GM23248 (cell line): ENCODE data around the gene SHROOM2. TPM values are rescaled to one million over a fixed set of nuclear protein-coding genes. Genes with fewer than 3 reads are reported as not detected.

Experiments
- DNase-seq: peaks from one replicate; pipeline ENCODE4 v3.0.0-alpha.2; 2015
- H2AFZ ChIP-seq: fragments of 200-600 bp; sonication (generic); 2 replicates; pipeline ENCODE4 v1.6.1; 2016; ENCODE audit warnings: antibody characterized with exemption
- H3F3A ChIP-seq: fragments of 200-600 bp; sonication (generic); 2 replicates; pipeline ENCODE4 v1.6.1; 2016; ENCODE audit warnings: mild to moderate bottlenecking, antibody characterized with exemption, mixed run types; ENCODE audit not compliant: insufficient read depth
- H3K27ac ChIP-seq: fragments of 200-600 bp; sonication (generic); 2 replicates; pipeline ENCODE4 v1.5.1; 2016; ENCODE audit warnings: mild to moderate bottlenecking
- H3K27me3 ChIP-seq: fragments of 200-600 bp; sonication (generic); replicated peaks from 2 replicates; pipeline ENCODE4 v1.6.1; 2016; ENCODE audit warnings: mild to moderate bottlenecking; ENCODE audit not compliant: insufficient read depth
- H3K36me3 ChIP-seq: fragments of 200-600 bp; sonication (generic); 2 replicates; pipeline ENCODE4 v1.6.1; 2016; ENCODE audit warnings: low read depth, mild to moderate bottlenecking
- H3K4me1 ChIP-seq: fragments of 200-600 bp; sonication (generic); 2 replicates; pipeline ENCODE4 v1.6.1; 2016; ENCODE audit warnings: mild to moderate bottlenecking; ENCODE audit not compliant: insufficient read depth
- H3K4me2 ChIP-seq: fragments of 200-600 bp; sonication (generic); one replicate; pipeline ENCODE4 v1.6.1; 2016; ENCODE audit warnings: mild to moderate bottlenecking; ENCODE audit not compliant: unreplicated experiment
- H3K4me3 ChIP-seq: fragments of 200-600 bp; sonication (generic); 2 replicates; pipeline ENCODE4 v1.5.1; 2016; ENCODE audit warnings: mild to moderate bottlenecking
- H3K79me2 ChIP-seq: fragments of 200-600 bp; sonication (generic); 2 replicates; pipeline ENCODE4 v1.6.1; 2016; ENCODE audit warnings: mild to moderate bottlenecking; ENCODE audit not compliant: insufficient read depth
- H3K9ac ChIP-seq: fragments of 200-600 bp; sonication (generic); 2 replicates; pipeline ENCODE4 v1.6.1; 2016; ENCODE audit warnings: mild to moderate bottlenecking
- H3K9me2 ChIP-seq: fragments of 200-600 bp; sonication (generic); 2 replicates; pipeline ENCODE4 v1.6.1; 2016; ENCODE audit warnings: mixed run types, mild to moderate bottlenecking, moderate library complexity; ENCODE audit not compliant: insufficient read depth
- H3K9me3 ChIP-seq: fragments of 200-600 bp; sonication (generic); one replicate; pipeline ENCODE4 v1.6.1; 2017; ENCODE audit warnings: low read depth
- H4K20me1 ChIP-seq: fragments of 200-600 bp; sonication (generic); 2 replicates; pipeline ENCODE4 v1.6.0; 2016; ENCODE audit not compliant: insufficient read depth
- EZH2 ChIP-seq: fragments of 200-600 bp; sonication (generic); IDR thresholded peaks from 2 replicates; pipeline ENCODE4 v1.6.1; 2018; ENCODE audit warnings: antibody characterized with exemption, mild to moderate bottlenecking; ENCODE audit not compliant: insufficient read depth, poor library complexity, severe bottlenecking
- EZH2phosphoT487 ChIP-seq: fragments of 200-600 bp; sonication (generic); IDR thresholded peaks from 2 replicates; pipeline ENCODE4 v1.6.1; 2018; ENCODE audit warnings: antibody characterized with exemption, moderate library complexity, mild to moderate bottlenecking, low read depth; ENCODE audit not compliant: insufficient read depth
- WGBS, 2 experiments: methylation state at CpG; one replicate each; pipeline ENCODE4 v1.1.6; 2015 to 2017; ENCODE audit warnings: low lambda C conversion rate in 2 of 2, low coverage in 1 of 2; ENCODE audit errors: missing lambda C conversion rate in 2 of 2; 5-methylcytosine and 5-hydroxymethylcytosine counted together
- in situ Hi-C: fragments of 300-500 bp; cut with MboI; formaldehyde crosslinking; loops from 2 replicates; pipeline ENCODE4 v1.15.0; 2020
- polyA plus RNA-seq: library from polyadenylated mRNA; unstranded; fragments of >200 nt; fragmentation: Nextera tagmentation; extraction: Ambion mirVana; gene quantifications from 2 replicates; pipeline ENCODE4 v1.2.1, GENCODE V29; 2016
- total RNA-seq: library from RNA; depleted of rRNA; stranded (reverse); fragments of >200 nt; shearing (Covaris generic); gene quantifications from 2 replicates; pipeline ENCODE4 v1.2.3, GENCODE V29; 2014

SHROOM2 gene
- total and polyA plus RNA-seq, 2 experiments from 2014 or later, result 0.22 to 0.63 TPM

- Histone ChIP-seq H3K27me3 (no peaks in the 10 kb centered on the region), H3K9me3 (no peaks in the 10 kb centered on the region), H4K20me1 (no peaks in the 10 kb centered on the region), H3K79me2 (no peaks in the 10 kb centered on the region), H3K36me3 (no peaks in the 10 kb centered on the region), H3K4me3 (no peak overlapping the region), H3K4me2 (no peak overlapping the region), H3K27ac (no peak overlapping the region), H3F3A (no peaks in the 10 kb centered on the region), H3K9ac (no peak overlapping the region), H2AFZ (no peak overlapping the region), H3K4me1 (no peaks in the 10 kb centered on the region), H3K9me2 (no peaks in the 10 kb centered on the region)
- no peak for DNase-seq
- WGBS, 2 experiments, result 29 to 30% methylated on average over 8 to 11 of the region's 11 CpGs
- in situ Hi-C loops, result no loop called here
- TF ChIP-seq EZH2 (no peak), EZH2phosphoT487 (no peak)
These were observed 11.4 kb downstream of the SHROOM2 start for GRCh38 chrX:9797384-9798360.

- TF ChIP-seq EZH2 (no peak), EZH2phosphoT487 (no peak)
- Histone ChIP-seq H3K27me3 (no peaks in the 10 kb centered on the region), H3K4me3 (no peak overlapping the region), H3K79me2 (no peaks in the 10 kb centered on the region), H2AFZ (no peak overlapping the region), H3K36me3 (no peaks in the 10 kb centered on the region), H3K27ac (no peak overlapping the region), H3K9ac (no peak overlapping the region), H3K9me3 (no peaks in the 10 kb centered on the region), H3F3A (no peaks in the 10 kb centered on the region), H3K4me2 (no peak overlapping the region), H4K20me1 (no peaks in the 10 kb centered on the region), H3K4me1 (no peaks in the 10 kb centered on the region), H3K9me2 (no peaks in the 10 kb centered on the region)
- no peak for DNase-seq
- 21 to 32% methylated on average over 4 of the region's 4 CpGs for WGBS, 2 experiments
- in situ Hi-C loops, result no loop called here
These were observed 16.5 kb downstream of the SHROOM2 start for GRCh38 chrX:9802737-9803136.

- Histone ChIP-seq H3K9me3 (no peaks in the 10 kb centered on the region), H3K4me1 (no peaks in the 10 kb centered on the region), H3K79me2 (no peaks in the 10 kb centered on the region), H3K4me2 (no peak overlapping the region), H2AFZ (no peak overlapping the region), H3K9me2 (no peaks in the 10 kb centered on the region), H3K27me3 (no peaks in the 10 kb centered on the region), H3K27ac (no peak overlapping the region), H3K9ac (no peak overlapping the region), H3F3A (no peaks in the 10 kb centered on the region), H3K4me3 (no peak overlapping the region), H3K36me3 (no peaks in the 10 kb centered on the region), H4K20me1 (no peaks in the 10 kb centered on the region)
- 53 to 61% methylated on average over 5 of the region's 5 CpGs for WGBS, 2 experiments
- TF ChIP-seq EZH2phosphoT487, result no peak
- TF ChIP-seq EZH2, result no peak
- in situ Hi-C loops, result no loop called here
- DNase-seq, result no peak
These were observed 18.2 kb downstream of the SHROOM2 start for GRCh38 chrX:9804444-9804843.

- in situ Hi-C loops, result no loop called here
- TF ChIP-seq EZH2phosphoT487, result no peak
- TF ChIP-seq EZH2, result no peak
- no peaks in the 10 kb centered on the region for H3K27me3 ChIP-seq
These were observed 19.7 kb downstream of the SHROOM2 start for GRCh38 chrX:9805956-9806355.

More at GRCh38 chrX:9805956-9806355, 19.7 kb downstream of the SHROOM2 start:
- H4K20me1 ChIP-seq, result no peaks in the 10 kb centered on the region
- H3F3A ChIP-seq, result no peaks in the 10 kb centered on the region
- no peaks in the 10 kb centered on the region for H3K9me2 ChIP-seq
- WGBS, 2 experiments, result 71 to 78% methylated on average over 6 to 7 of the region's 7 CpGs
- no peak overlapping the region for H3K27ac ChIP-seq
- no peak for DNase-seq
- no peak overlapping the region for H2AFZ ChIP-seq
- no peaks in the 10 kb centered on the region for H3K4me1 ChIP-seq
- H3K4me2 ChIP-seq, result no peak overlapping the region
- no peaks in the 10 kb centered on the region for H3K36me3 ChIP-seq
- H3K4me3 ChIP-seq, result no peak overlapping the region
- H3K9ac ChIP-seq, result no peak overlapping the region
- no peaks in the 10 kb centered on the region for H3K79me2 ChIP-seq
- H3K9me3 ChIP-seq, result no peaks in the 10 kb centered on the region
